ENCODE results near the gene PTPRD. TPM values are rescaled to one million over a fixed set of nuclear protein-coding genes. Genes with fewer than 3 reads are reported as not detected.

The PTPRD gene
- total RNA-seq, 1 experiment from 2014 or later = not detected

DNA sequence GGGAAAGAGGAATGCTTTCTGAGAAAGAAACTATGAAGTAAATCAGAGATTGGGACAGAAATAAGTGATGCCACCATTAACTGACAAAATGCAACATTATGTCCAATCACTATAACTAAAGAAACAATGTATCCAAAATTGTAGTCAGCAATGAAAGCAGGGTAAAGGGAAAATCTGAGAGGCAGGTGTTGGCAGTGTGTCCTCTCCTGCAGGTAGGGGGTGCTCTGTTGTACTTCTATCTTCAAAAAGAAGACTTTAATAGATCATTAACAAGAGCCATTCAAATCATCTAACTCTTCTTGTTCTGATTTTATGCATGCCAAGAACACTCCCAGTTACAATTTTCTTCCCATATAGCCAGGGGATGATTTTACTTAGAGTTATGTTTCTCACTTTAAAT lies 1275.7 kb downstream of the PTPRD start:
- no peaks in the 10 kb centered on the region for H3K4me1 ChIP-seq (ENCODE audit: control insufficient read depth, insufficient read depth, low read length)
- intact Hi-C loops (cut with micrococcal nuclease; ENCODE audit: unreplicated experiment) = no loop called here
- TF ChIP-seq SIN3A (IDR thresholded peaks at IDR 0.05; ENCODE audit: borderline replicate concordance, insufficient read depth, low read depth, low read length) (no peak), POLR2AphosphoS5 (IDR thresholded peaks at IDR 0.05; ENCODE audit: low read depth, low read length) (no peak), TCF7L2 (IDR thresholded peaks at IDR 0.05; ENCODE audit: low read depth, low read length) (no peak)
- TF ChIP-seq, protein P1, sequence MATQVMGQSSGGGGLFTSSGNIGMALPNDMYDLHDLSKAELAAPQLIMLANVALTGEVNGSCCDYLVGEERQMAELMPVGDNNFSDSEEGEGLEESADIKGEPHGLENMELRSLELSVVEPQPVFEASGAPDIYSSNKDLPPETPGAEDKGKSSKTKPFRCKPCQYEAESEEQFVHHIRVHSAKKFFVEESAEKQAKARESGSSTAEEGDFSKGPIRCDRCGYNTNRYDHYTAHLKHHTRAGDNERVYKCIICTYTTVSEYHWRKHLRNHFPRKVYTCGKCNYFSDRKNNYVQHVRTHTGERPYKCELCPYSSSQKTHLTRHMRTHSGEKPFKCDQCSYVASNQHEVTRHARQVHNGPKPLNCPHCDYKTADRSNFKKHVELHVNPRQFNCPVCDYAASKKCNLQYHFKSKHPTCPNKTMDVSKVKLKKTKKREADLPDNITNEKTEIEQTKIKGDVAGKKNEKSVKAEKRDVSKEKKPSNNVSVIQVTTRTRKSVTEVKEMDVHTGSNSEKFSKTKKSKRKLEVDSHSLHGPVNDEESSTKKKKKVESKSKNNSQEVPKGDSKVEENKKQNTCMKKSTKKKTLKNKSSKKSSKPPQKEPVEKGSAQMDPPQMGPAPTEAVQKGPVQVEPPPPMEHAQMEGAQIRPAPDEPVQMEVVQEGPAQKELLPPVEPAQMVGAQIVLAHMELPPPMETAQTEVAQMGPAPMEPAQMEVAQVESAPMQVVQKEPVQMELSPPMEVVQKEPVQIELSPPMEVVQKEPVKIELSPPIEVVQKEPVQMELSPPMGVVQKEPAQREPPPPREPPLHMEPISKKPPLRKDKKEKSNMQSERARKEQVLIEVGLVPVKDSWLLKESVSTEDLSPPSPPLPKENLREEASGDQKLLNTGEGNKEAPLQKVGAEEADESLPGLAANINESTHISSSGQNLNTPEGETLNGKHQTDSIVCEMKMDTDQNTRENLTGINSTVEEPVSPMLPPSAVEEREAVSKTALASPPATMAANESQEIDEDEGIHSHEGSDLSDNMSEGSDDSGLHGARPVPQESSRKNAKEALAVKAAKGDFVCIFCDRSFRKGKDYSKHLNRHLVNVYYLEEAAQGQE (IDR thresholded peaks at IDR 0.05; ENCODE audit: insufficient read depth in 1 of 2, low read depth in 2 of 2, low read length in 1 of 2) = no peak
- TF ChIP-seq, protein P2, sequence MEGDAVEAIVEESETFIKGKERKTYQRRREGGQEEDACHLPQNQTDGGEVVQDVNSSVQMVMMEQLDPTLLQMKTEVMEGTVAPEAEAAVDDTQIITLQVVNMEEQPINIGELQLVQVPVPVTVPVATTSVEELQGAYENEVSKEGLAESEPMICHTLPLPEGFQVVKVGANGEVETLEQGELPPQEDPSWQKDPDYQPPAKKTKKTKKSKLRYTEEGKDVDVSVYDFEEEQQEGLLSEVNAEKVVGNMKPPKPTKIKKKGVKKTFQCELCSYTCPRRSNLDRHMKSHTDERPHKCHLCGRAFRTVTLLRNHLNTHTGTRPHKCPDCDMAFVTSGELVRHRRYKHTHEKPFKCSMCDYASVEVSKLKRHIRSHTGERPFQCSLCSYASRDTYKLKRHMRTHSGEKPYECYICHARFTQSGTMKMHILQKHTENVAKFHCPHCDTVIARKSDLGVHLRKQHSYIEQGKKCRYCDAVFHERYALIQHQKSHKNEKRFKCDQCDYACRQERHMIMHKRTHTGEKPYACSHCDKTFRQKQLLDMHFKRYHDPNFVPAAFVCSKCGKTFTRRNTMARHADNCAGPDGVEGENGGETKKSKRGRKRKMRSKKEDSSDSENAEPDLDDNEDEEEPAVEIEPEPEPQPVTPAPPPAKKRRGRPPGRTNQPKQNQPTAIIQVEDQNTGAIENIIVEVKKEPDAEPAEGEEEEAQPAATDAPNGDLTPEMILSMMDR (IDR thresholded peaks at IDR 0.05) = no peak
- POLR2A ChIA-PET = no interaction called here
- H3K27ac ChIP-seq (ENCODE audit: low read length) = no peak overlapping the region
- BruUV-seq (replicated peaks) = no TSS peak
- H3K4me3 ChIP-seq (ENCODE audit: low read depth in 2 of 2, low read length in 2 of 2) = no peak overlapping the region
- DNase-seq (ENCODE audit: low read depth, low spot score) (no peak), ATAC-seq (no peak)
- H3K9me3 ChIP-seq (ENCODE audit: control insufficient read depth, insufficient read depth, low read depth, low read length) = no peaks in the 10 kb centered on the region
- H3K27me3 ChIP-seq (ENCODE audit: control insufficient read depth, insufficient read depth, low read length) = no peaks in the 10 kb centered on the region
- no peaks in the 10 kb centered on the region for H3K36me3 ChIP-seq (ENCODE audit: control insufficient read depth, insufficient read depth, low read length)
- in situ Hi-C loops (cut with HindIII; ENCODE audit: low pct_unique_long_range_greater_than_20kb, low sequenced_read_pairs) = no loop called here
- CTCF ChIA-PET = no interaction called here

DNA sequence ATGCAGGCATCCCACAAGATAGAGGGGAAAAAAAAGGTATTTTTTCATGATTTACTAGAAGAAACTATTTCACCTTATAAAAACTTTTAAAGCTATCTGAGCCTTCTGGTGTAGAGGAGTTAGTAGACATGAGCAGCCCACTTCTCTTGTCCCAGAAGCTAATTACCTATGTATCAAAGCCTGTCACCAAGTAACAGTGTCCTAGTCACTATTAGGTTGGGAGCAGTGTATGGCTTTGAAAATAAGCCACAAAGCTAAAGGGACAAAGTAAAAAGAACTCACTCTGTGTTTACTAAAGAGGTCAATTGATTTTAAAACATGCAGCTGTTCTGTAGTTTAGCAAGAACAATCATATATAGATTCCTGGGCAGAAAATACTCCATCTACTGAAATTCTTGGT lies 1286.1 kb downstream of the PTPRD start:
- ChIA-PET CTCF (no interaction called here), POLR2A (no interaction called here)
- Histone ChIP-seq H3K27me3 (ENCODE audit: control insufficient read depth, insufficient read depth, low read length) (no peaks in the 10 kb centered on the region), H3K9me3 (ENCODE audit: control insufficient read depth, insufficient read depth, low read depth, low read length) (no peaks in the 10 kb centered on the region), H3K36me3 (ENCODE audit: control insufficient read depth, insufficient read depth, low read length) (no peaks in the 10 kb centered on the region), H3K4me1 (ENCODE audit: control insufficient read depth, insufficient read depth, low read length) (no peaks in the 10 kb centered on the region), H3K4me3 (ENCODE audit: low read depth in 2 of 2, low read length in 2 of 2) (no peak overlapping the region), H3K27ac (ENCODE audit: low read length) (no peak overlapping the region)
- no TSS peak for BruUV-seq (replicated peaks)
- in situ Hi-C loops (cut with HindIII; ENCODE audit: low pct_unique_long_range_greater_than_20kb, low sequenced_read_pairs) (no loop called here), intact Hi-C loops (cut with micrococcal nuclease; ENCODE audit: unreplicated experiment) (no loop called here)
- no peak for ATAC-seq
- no peak for DNase-seq (ENCODE audit: low read depth, low spot score)
- TF ChIP-seq, protein P2 (IDR thresholded peaks at IDR 0.05) = no peak
- TF ChIP-seq POLR2AphosphoS5 (IDR thresholded peaks at IDR 0.05; ENCODE audit: low read depth, low read length) (no peak), SIN3A (IDR thresholded peaks at IDR 0.05; ENCODE audit: borderline replicate concordance, insufficient read depth, low read depth, low read length) (no peak), TCF7L2 (IDR thresholded peaks at IDR 0.05; ENCODE audit: low read depth, low read length) (no peak)
- TF ChIP-seq, protein P1 (IDR thresholded peaks at IDR 0.05; ENCODE audit: insufficient read depth in 1 of 2, low read depth in 2 of 2, low read length in 1 of 2) = no peak
